Measurements from ENCODE around the gene OR51B5. TPM values are rescaled to one million over a fixed set of nuclear protein-coding genes. Genes with fewer than 3 reads are reported as not detected.
"Not testable (repeated sequence)": the region's sequence is repeated elsewhere in the genome, so short reads cannot be mapped to it uniquely, and the experiment has no call there.

Gene OR51B5
- total RNA-seq, 1 donor, result 0.31 TPM

GRCh38 chr11:5301846-5302245, 41.5 kb downstream of the OR51B5 start, which contains the start of gene OR51B4:
TSS of gene OR51B4 (minus strand) at chr11:5301946. CDS start at chr11:5301946, 0 bp downstream.
- H3K4me3 ChIP-seq (ENCODE audit: low read length), result no peak within 1 kb of the TSS
- H3K9me3 ChIP-seq (ENCODE audit: low read depth, low read length), result no peaks in the 10 kb centered on the region
- H3K4me1 ChIP-seq (ENCODE audit: insufficient read depth, low read length), result no peaks in the 10 kb centered on the region
- H3K27me3 ChIP-seq (ENCODE audit: insufficient read depth, low read length), result no peaks in the 10 kb centered on the region

GRCh38 chr11:5300251-5300650, 43.1 kb downstream of the OR51B5 start:
- Histone ChIP-seq H3K9me3 (ENCODE audit: low read depth, low read length) (no peaks in the 10 kb centered on the region), H3K4me3 (ENCODE audit: low read length) (no peak overlapping the region)

DNA sequence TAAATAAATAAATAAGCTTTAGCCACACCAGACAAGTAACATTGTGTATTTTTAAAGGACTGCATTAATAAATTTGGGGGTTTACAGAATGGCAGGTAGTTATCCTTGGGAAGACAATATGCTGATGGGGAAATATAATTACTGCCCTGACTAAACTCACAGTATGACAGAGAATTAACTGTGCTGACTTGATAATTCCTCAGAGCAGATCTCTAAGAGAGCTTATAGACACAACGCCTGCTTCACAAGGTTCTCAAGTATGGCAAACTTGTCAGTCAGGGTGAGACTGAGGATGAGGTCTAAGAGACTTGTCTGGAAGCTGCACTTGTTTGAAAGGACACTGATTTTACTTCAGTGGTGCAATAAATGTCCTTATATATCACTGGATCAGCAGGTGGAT, 44.9 kb downstream of the OR51B5 start:
- H3K4me1 ChIP-seq (ENCODE audit: insufficient read depth, low read length), result no peaks in the 10 kb centered on the region
- H3K9me3 ChIP-seq (ENCODE audit: low read depth, low read length), result no peaks in the 10 kb centered on the region
- H3K27me3 ChIP-seq (ENCODE audit: insufficient read depth, low read length), result no peaks in the 10 kb centered on the region
- no peak overlapping the region for H3K4me3 ChIP-seq (ENCODE audit: low read length)

More at GRCh38 chr11:5300251-5300650, 43.1 kb downstream of the OR51B5 start:
- Histone ChIP-seq H3K27me3 (ENCODE audit: insufficient read depth, low read length) (no peaks in the 10 kb centered on the region), H3K4me1 (ENCODE audit: insufficient read depth, low read length) (no peaks in the 10 kb centered on the region)

- no peaks in the 10 kb centered on the region for H3K9me3 ChIP-seq (ENCODE audit: low read depth, low read length)
- no peaks in the 10 kb centered on the region for H3K4me1 ChIP-seq (ENCODE audit: insufficient read depth, low read length)
- no peak overlapping the region for H3K4me3 ChIP-seq (ENCODE audit: low read length)
- no peaks in the 10 kb centered on the region for H3K27me3 ChIP-seq (ENCODE audit: insufficient read depth, low read length)
Measured at GRCh38 chr11:5297721-5298323, 45.5 kb downstream of the OR51B5 start.

DNA sequence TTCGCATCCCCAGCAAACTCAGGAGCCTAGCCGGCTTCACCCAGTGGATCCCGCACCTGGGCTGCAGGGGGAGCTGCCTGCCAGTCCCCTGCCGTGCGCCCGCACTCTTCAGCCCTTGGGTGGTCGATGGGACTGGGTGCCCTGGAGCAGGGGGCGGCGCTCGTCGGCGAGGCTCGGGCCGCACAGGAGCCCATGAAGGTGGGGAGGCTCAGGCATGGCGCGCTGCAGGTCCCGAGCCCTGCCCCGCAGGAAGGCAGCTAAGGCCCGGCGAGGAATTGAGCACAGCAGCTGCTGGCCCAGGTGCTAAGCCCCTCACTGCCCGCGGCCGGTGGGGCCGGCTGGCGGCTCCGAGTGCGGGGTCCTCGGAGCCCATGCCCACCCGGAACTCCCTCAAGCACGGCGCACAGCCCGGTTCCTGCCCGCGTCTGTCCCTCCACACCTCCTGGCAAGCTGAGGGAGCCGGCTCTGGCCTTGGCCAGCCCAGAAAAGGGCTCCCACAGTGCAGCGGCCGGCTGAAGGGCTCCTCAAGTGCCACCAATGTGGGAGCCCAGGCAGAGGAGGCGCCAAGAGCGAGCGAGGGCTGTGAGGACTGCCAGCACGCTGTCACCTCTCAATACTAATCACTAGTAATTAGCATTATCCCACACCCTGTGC, 48.9 kb downstream of the OR51B5 start:
- not testable (repeated sequence) for H3K27me3 ChIP-seq (ENCODE audit: insufficient read depth, low read length); H3K9me3 ChIP-seq (ENCODE audit: low read depth, low read length); H3K4me1 ChIP-seq (ENCODE audit: insufficient read depth, low read length); H3K4me3 ChIP-seq (ENCODE audit: low read length)

- H3K4me1 ChIP-seq (ENCODE audit: insufficient read depth, low read length), result no peaks in the 10 kb centered on the region
- no peaks in the 10 kb centered on the region for H3K9me3 ChIP-seq (ENCODE audit: low read depth, low read length)
- no peaks in the 10 kb centered on the region for H3K27me3 ChIP-seq (ENCODE audit: insufficient read depth, low read length)
- H3K4me3 ChIP-seq (ENCODE audit: low read length), result no peak overlapping the region
Measured at GRCh38 chr11:5293028-5293427, 50.3 kb downstream of the OR51B5 start.

Other genes starting within 250 kb of the OR51B5 start
- not detected for gene OR52A5, start 205.2 kb downstream of the OR51B5 start, total RNA-seq
- gene OR52A1, start 188.8 kb downstream of the OR51B5 start, total RNA-seq, result not detected
- not detected for gene OR51V1, start 142.8 kb downstream of the OR51B5 start, total RNA-seq
- gene HBB, start 116.5 kb downstream of the OR51B5 start, total RNA-seq, result 76.0 TPM
- gene HBD, start 109.0 kb downstream of the OR51B5 start, total RNA-seq, result 0.94 TPM
- not detected for gene HBG1, start 93.7 kb downstream of the OR51B5 start, total RNA-seq
- 3.9 TPM for gene HBG2, start 88.7 kb downstream of the OR51B5 start, total RNA-seq
- 0.94 TPM for gene HBE1, start 73.6 kb downstream of the OR51B5 start, total RNA-seq
- gene OR51B4, start 41.6 kb downstream of the OR51B5 start, total RNA-seq, result not detected
- not detected for gene OR51B2, start 19.2 kb downstream of the OR51B5 start, total RNA-seq
- gene OR51B6, start 8.0 kb upstream of the OR51B5 start, total RNA-seq, result not detected
- gene OR51M1, start 40.3 kb upstream of the OR51B5 start, total RNA-seq, result 0.10 TPM
- not detected for gene OR51Q1, start 78.6 kb upstream of the OR51B5 start, total RNA-seq
- not detected for gene OR51I1, start 98.0 kb upstream of the OR51B5 start, total RNA-seq
- not detected for gene OR51I2, start 105.8 kb upstream of the OR51B5 start, total RNA-seq
- gene OR52D1, start 145.2 kb upstream of the OR51B5 start, total RNA-seq, result not detected
- 0.21 TPM for gene UBQLN3, start 166.4 kb upstream of the OR51B5 start, total RNA-seq
- gene UBQLNL, start 173.2 kb upstream of the OR51B5 start, total RNA-seq, result 0.52 TPM
- gene OR52H1, start 205.0 kb upstream of the OR51B5 start, total RNA-seq, result 0.63 TPM
- gene OR52B6, start 237.4 kb upstream of the OR51B5 start, total RNA-seq, result not detected